Type B pancreatic cell (in vitro differentiated cells): ENCODE data around the gene NAMPT. TPM values are rescaled to one million over a fixed set of nuclear protein-coding genes. Genes with fewer than 3 reads are reported as not detected.

Experiments used
- DNase-seq: peaks from one replicate; pipeline ENCODE4 v3.0.0; 2021; ENCODE audit warnings: mixed read lengths; ENCODE audit not compliant: unreplicated experiment; ENCODE audit errors: extremely low spot score
- H3K27ac Mint-ChIP-seq: 2 replicates; pipeline ENCODE4 v1.8.0; 2021; ENCODE audit warnings: mild to moderate bottlenecking, mixed read lengths
- H3K27me3 Mint-ChIP-seq: 2 replicates; pipeline ENCODE4 v1.8.0; 2021; ENCODE audit warnings: mixed read lengths
- H3K36me3 Mint-ChIP-seq: 2 replicates; pipeline ENCODE4 v1.8.0; 2021; ENCODE audit warnings: mixed read lengths
- H3K4me1 Mint-ChIP-seq: one replicate; pipeline ENCODE4 v1.8.0; 2021; ENCODE audit warnings: mixed read lengths; ENCODE audit not compliant: unreplicated experiment
- H3K4me3 Mint-ChIP-seq: 2 replicates; pipeline ENCODE4 v1.8.0; 2021; ENCODE audit warnings: mild to moderate bottlenecking, mixed read lengths
- H3K9me3 Mint-ChIP-seq: 2 replicates; pipeline ENCODE4 v1.8.0; 2021; ENCODE audit warnings: mixed read lengths
- total RNA-seq: library from RNA; stranded (reverse); gene quantifications from 2 replicates; pipeline ENCODE4 v1.2.1, GENCODE V29; 2021; ENCODE audit warnings: low replicate concordance
- TF ChIP-seq, protein P1 (sequence below): fragments of 200-600 bp; sonication (generic); conservative IDR thresholded peaks from 2 replicates; pipeline ENCODE4 v1.5.0; 2021; ENCODE audit warnings: antibody characterized with exemption, mild to moderate bottlenecking

The NAMPT gene
- total RNA-seq, 1 donor from 2014 or later = 60.0 TPM

DNA sequence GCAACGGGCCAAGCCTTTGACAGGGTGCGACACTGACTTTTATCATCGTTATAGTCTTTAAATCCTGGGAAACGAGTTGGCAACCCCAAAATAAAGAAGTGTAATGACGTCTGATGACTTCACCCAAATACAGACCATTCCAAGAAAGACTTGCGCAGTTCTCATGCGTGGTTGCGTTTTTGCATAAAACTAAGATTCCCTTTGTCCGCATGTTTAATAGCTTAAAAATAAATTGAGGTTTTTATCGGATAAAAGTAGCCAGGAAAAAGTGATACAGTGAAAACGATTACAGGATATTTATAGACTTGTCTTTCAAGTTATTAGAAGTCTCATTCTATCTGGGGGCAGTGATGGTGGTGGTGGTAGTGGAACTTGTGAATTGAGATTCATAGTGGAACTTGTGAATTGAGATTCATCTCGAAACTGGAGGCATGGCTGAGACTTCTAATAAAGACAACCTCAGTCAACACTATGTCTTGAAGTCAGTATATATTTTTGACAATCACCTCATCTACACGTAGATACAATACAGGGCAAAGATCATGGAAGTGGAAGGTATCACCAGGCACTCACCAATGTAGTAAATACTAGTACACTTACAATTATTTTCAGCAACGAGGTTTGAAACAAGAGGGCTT, 1.2 kb upstream of the NAMPT start:
- Mint-ChIP-seq H3K4me1 (peaks cover 19% of the 10 kb centered on the region), H3K9me3 (no peaks in the 10 kb centered on the region), H3K36me3 (no peaks in the 10 kb centered on the region), H3K4me3 (peak overlapping the region; percentile 97), H3K27me3 (no peaks in the 10 kb centered on the region), H3K27ac (peak overlapping the region; percentile 98)
- DNase-seq = no peak
- TF ChIP-seq, protein P1, sequence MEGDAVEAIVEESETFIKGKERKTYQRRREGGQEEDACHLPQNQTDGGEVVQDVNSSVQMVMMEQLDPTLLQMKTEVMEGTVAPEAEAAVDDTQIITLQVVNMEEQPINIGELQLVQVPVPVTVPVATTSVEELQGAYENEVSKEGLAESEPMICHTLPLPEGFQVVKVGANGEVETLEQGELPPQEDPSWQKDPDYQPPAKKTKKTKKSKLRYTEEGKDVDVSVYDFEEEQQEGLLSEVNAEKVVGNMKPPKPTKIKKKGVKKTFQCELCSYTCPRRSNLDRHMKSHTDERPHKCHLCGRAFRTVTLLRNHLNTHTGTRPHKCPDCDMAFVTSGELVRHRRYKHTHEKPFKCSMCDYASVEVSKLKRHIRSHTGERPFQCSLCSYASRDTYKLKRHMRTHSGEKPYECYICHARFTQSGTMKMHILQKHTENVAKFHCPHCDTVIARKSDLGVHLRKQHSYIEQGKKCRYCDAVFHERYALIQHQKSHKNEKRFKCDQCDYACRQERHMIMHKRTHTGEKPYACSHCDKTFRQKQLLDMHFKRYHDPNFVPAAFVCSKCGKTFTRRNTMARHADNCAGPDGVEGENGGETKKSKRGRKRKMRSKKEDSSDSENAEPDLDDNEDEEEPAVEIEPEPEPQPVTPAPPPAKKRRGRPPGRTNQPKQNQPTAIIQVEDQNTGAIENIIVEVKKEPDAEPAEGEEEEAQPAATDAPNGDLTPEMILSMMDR = no peak

DNA sequence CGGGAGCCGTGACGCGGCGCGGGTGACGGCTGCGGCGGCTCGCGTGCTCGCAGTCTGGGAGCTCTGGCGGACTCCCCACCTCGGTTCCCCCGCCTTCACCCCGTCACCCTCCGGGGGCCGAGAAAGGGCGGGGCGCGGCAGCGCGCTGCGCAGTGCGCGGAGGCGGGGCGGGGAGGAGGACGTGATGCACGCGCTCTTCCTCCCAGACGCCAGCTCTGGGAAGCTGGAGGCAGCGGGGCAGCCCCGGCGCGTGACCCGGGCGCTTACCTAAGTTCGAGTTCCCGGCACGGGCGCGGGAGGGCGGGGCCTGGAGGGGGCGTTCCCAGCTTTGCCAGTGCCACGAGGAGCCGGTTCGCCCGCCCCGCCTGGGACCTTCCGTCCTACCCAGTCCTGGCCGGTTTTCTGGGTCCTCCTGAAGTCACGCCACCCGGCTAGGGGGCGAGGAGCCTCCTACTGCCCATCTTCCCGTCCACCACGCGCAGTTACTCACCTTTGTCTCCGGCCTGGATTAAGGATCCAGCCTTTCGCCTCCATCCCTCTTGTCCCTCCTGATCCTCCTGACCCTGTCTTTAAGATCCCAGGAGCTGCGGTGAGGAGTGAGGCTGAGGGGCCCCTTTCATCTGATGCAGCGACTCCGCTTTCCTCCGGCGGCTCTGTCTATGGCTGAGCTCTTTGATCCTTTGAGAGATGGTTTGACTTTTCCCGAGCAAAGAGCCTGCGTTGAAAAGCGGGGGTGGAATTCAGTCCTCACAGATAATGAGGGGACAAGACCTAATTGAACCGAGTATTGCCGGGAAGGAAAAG, 470 bp upstream of the NAMPT start:
- peaks cover 19% of the 10 kb centered on the region for H3K4me1 Mint-ChIP-seq
- H3K36me3 Mint-ChIP-seq = no peaks in the 10 kb centered on the region
- no peaks in the 10 kb centered on the region for H3K9me3 Mint-ChIP-seq
- TF ChIP-seq, protein P1 = no peak
- H3K27me3 Mint-ChIP-seq = no peaks in the 10 kb centered on the region
- peak overlapping the region; percentile 98 for H3K27ac Mint-ChIP-seq
- peak; percentile 97 for DNase-seq
- H3K4me3 Mint-ChIP-seq = peak overlapping the region; percentile 97

DNA sequence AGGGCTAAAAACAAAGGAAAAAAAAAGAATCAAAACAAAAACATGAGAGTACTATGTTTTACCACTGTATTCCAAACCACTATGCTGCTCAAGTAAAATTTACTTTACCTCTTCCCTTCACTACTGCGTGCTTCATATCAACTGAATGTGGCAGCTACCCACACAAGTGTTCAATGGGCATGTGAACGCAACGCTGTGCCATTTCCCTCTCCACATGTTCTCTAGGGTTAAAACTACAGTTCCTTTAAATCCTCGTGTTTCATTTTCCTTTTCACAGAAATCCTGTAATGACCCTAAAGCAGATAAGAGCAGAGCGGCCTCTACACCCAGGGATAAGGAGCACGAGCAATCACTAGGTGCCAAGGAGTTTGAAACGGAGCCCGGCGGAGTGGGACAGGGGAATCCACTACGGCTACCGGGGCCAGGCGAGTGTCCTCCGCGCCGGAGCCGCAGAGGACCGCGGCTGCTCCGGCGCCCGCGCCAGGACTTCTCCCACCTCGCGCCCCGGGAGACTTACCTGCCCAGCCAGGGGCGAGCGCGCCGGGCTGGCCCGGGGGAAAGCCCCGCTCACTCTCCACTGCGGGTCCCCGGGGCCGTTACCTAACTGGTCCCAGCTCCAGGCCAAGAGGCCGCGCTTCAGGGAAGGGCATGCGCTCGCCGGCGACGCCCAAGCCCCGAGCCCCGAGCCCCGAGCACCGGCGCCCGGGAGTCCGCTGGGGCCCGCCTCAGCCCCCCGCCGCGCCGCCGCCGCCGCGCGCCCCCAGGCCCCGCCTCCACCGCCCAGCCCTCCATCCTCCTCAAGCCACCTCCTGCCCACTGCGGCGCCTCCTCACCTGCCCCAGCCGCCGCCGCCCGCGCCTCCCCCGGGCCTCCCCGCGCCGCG, 711 bp downstream of the NAMPT start:
- H3K9me3 Mint-ChIP-seq = peaks cover 7% of the 10 kb centered on the region
- H3K36me3 Mint-ChIP-seq = peaks cover 7% of the 10 kb centered on the region
- no peaks in the 10 kb centered on the region for H3K27me3 Mint-ChIP-seq
- H3K4me3 Mint-ChIP-seq = peak overlapping the region; percentile 98
- H3K4me1 Mint-ChIP-seq = peaks cover 24% of the 10 kb centered on the region
- peak; percentile 75 for DNase-seq
- H3K27ac Mint-ChIP-seq = peak overlapping the region; percentile 98
- TF ChIP-seq, protein P1 = no peak

DNA sequence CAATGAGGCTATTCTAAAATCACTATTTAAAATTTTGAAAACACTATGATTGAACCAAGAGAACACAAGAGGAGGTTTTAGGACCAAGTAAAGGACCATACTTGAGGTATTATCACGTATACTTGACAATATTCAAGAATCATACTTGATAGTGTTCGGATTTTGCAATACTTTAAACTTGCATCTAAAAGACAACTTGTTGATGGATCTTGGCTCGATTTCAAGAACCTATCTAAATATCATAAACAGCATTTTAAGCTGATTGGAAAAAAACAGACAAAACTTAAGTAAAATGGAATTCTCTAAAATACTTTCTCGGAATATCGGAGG, 1.3 kb downstream of the NAMPT start:
- H3K36me3 Mint-ChIP-seq = peaks cover 7% of the 10 kb centered on the region
- H3K27me3 Mint-ChIP-seq = no peaks in the 10 kb centered on the region
- peak overlapping the region; percentile 94 for H3K27ac Mint-ChIP-seq
- peaks cover 7% of the 10 kb centered on the region for H3K9me3 Mint-ChIP-seq
- peak overlapping the region; percentile 98 for H3K4me3 Mint-ChIP-seq
- TF ChIP-seq, protein P1 = no peak
- H3K4me1 Mint-ChIP-seq = peaks cover 26% of the 10 kb centered on the region
- no peak for DNase-seq

DNA sequence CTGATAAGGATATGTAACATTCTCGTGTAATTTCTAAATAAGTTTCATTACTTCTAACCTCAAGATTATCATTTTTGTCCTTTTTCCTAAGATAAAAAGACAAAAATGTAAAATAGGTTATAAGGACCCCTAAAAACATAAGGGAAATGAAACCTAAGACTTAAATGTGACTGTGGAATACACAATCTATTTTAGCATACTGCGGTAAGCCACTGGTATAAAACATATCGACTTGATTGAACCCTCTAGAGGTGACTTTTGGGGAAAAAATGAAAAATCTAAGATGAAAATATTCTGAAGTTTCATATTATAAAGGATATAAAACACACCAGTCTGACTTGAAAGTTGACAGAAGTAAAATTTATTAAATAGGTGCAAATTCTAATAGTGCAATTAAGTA, 1.9 kb downstream of the NAMPT start:
- Mint-ChIP-seq H3K4me3 (peak overlapping the region; percentile 46), H3K9me3 (peaks cover 7% of the 10 kb centered on the region), H3K4me1 (peaks cover 32% of the 10 kb centered on the region), H3K36me3 (peaks cover 7% of the 10 kb centered on the region), H3K27me3 (no peaks in the 10 kb centered on the region), H3K27ac (peak overlapping the region; percentile 27)
- TF ChIP-seq, protein P1 = no peak
- DNase-seq = no peak
